HCT116 (cell line): ENCODE measurements around the gene MSLN. TPM values are rescaled to one million over a fixed set of nuclear protein-coding genes. Genes with fewer than 3 reads are reported as not detected.

Experiments
- ATAC-seq: fragments of 200-7000 bp; cut with Tn5 transposase; 2 replicates; pipeline ENCODE4 v1.9.1; 2020; ENCODE audit warnings: mild to moderate bottlenecking, moderate library complexity
- BruUV-seq: library from RNA; stranded (reverse); fragments of 400-500 nt; replicated peaks from 2 replicates; lab custom pipeline; 2021; lab: Mats Ljungman, UMichigan
- CTCF ChIA-PET: fragments of 300-600 bp; sonication (Branson Sonifier 250); formaldehyde crosslinking; loops from one replicate; lab custom pipeline; 2021; ENCODE audit warnings: antibody characterized with exemption; lab: Charles Lee
- POLR2A ChIA-PET: fragments of 300-600, 350-600 bp; sonication (Branson Sonifier 250); formaldehyde crosslinking; loops from one replicate; lab custom pipeline; 2021; ENCODE audit warnings: antibody characterized with exemption; lab: Charles Lee
- RAD21 ChIA-PET, 2 experiments: fragments of 300-600 bp; sonication (Branson Sonifier 250); formaldehyde crosslinking; loops; one replicate each; lab custom pipeline; 2023; ENCODE audit warnings: low total read pairs in 2 of 2; ENCODE audit not compliant: uncharacterized antibody in 2 of 2, unreplicated experiment in 2 of 2, low non-redundant PET in 1 of 2; lab: Charles Lee
- DNase-seq: peaks from one replicate; pipeline ENCODE4 v3.0.0-alpha.2; 2010; ENCODE audit warnings: low read depth, low spot score
- H2AFZ ChIP-seq: fragments of 200-600 bp; shearing (Covaris generic), sonication (generic); 2 replicates; pipeline ENCODE4 v1.6.1; 2017; ENCODE audit warnings: low read depth, mixed run types, mixed read lengths, antibody characterized with exemption, low read length; ENCODE audit not compliant: poor library complexity, severe bottlenecking
- H3K27ac ChIP-seq: 2 replicates; pipeline ENCODE4 v1.5.1; 2012; ENCODE audit warnings: low read depth, low read length
- H3K27me3 ChIP-seq: fragments of 200-600 bp; sonication (generic); 2 replicates; pipeline ENCODE4 v1.6.1; 2016; ENCODE audit warnings: mixed run types, low read length, mixed read lengths; ENCODE audit not compliant: insufficient read depth
- H3K36me3 ChIP-seq, 2 experiments: fragments of 200-500 bp in 1 of 2; fragments of 200-600 bp in 1 of 2; sonication (Bioruptor generic) in 1 of 2; sonication (generic) in 1 of 2; 2 replicates each; pipeline versions ENCODE4 v1.5.1 to v1.6.1; 2014 to 2016; ENCODE audit warnings: low read length in 2 of 2, inconsistent platforms in 1 of 2, mixed read lengths in 1 of 2, mixed run types in 1 of 2; ENCODE audit not compliant: insufficient read depth in 2 of 2, control insufficient read depth in 1 of 2
- H3K4me1 ChIP-seq, 2 experiments: fragments of 200-600 bp in 1 of 2; sonication (generic) in 1 of 2; 2 replicates each; pipeline versions ENCODE4 v1.5.1 to v1.6.1; 2012 to 2017; ENCODE audit warnings: low read length in 2 of 2, inconsistent platforms in 1 of 2, mild to moderate bottlenecking in 1 of 2, mixed read lengths in 1 of 2, mixed run types in 1 of 2, moderate library complexity in 1 of 2; ENCODE audit not compliant: insufficient read depth in 2 of 2, control insufficient read depth in 1 of 2
- H3K4me2 ChIP-seq: fragments of 200-600 bp; sonication (generic); 2 replicates; pipeline ENCODE4 v1.6.1; 2017; ENCODE audit warnings: mixed run types, low read length, mixed read lengths
- H3K4me3 ChIP-seq, 2 experiments: fragments of 200-600 bp in 1 of 2; sonication (generic) in 1 of 2; replicated peaks in 1 of 2; 2 replicates each; pipeline ENCODE4 v1.5.1; 2011 to 2016; ENCODE audit warnings: low read length in 2 of 2, control low read depth in 1 of 2, low read depth in 1 of 2, mild to moderate bottlenecking in 1 of 2, mixed read lengths in 1 of 2, mixed run types in 1 of 2
- H3K79me2 ChIP-seq: fragments of 200-600 bp; sonication (generic); 2 replicates; pipeline ENCODE4 v1.6.1; 2017; ENCODE audit warnings: mild to moderate bottlenecking, mixed run types, low read length, moderate library complexity, mixed read lengths; ENCODE audit not compliant: insufficient read depth
- H3K9ac ChIP-seq: fragments of 200-600 bp; sonication (generic); 2 replicates; pipeline ENCODE4 v1.6.1; 2016; ENCODE audit warnings: low read length, mixed read lengths
- H3K9me2 ChIP-seq: fragments of 200-600 bp; sonication (generic), shearing (Covaris generic); 2 replicates; pipeline ENCODE4 v1.6.1; 2017; ENCODE audit warnings: mixed run types, mild to moderate bottlenecking, moderate library complexity; ENCODE audit not compliant: insufficient read depth
- H3K9me3 ChIP-seq, 2 experiments: fragments of 200-500 bp in 1 of 2; fragments of 200-600 bp in 1 of 2; sonication (Bioruptor generic) in 1 of 2; sonication (generic) in 1 of 2; 2 replicates each; pipeline ENCODE4 v1.6.1; 2014 to 2017; ENCODE audit warnings: low read length in 2 of 2, mixed read lengths in 2 of 2, inconsistent platforms in 1 of 2, low read depth in 1 of 2, mild to moderate bottlenecking in 1 of 2, mixed run types in 1 of 2, moderate library complexity in 1 of 2; ENCODE audit not compliant: control insufficient read depth in 1 of 2, insufficient read depth in 1 of 2
- H4K20me1 ChIP-seq: fragments of 200-600 bp; sonication (generic), shearing (Covaris generic); 2 replicates; pipeline ENCODE4 v1.6.1; 2017; ENCODE audit warnings: mixed run types, mild to moderate bottlenecking, moderate library complexity; ENCODE audit not compliant: insufficient read depth
- ATF3 ChIP-seq: IDR thresholded peaks from 2 replicates; pipeline ENCODE4 v1.6.1; 2012
- CBX3 ChIP-seq: IDR thresholded peaks from 2 replicates; pipeline ENCODE4 v1.6.1; 2012; ENCODE audit warnings: low read depth
- EZH2phosphoT487 ChIP-seq: fragments of 200-600 bp; IDR thresholded peaks from 2 replicates; pipeline ENCODE4 v1.6.1; 2018; ENCODE audit warnings: antibody characterized with exemption, borderline replicate concordance
- JUND ChIP-seq: IDR thresholded peaks from 2 replicates; pipeline ENCODE4 v1.6.1; 2012
- RAD21 ChIP-seq: IDR thresholded peaks from 2 replicates; pipeline ENCODE4 v1.6.1; 2012; ENCODE audit warnings: low read depth, mild to moderate bottlenecking
- SP1 ChIP-seq: IDR thresholded peaks from 2 replicates; pipeline ENCODE4 v1.6.1; 2012; ENCODE audit warnings: low read depth
- SRF ChIP-seq: IDR thresholded peaks from 2 replicates; pipeline ENCODE4 v1.6.1; 2012; ENCODE audit warnings: low read depth
- YY1 ChIP-seq: IDR thresholded peaks from 2 replicates; pipeline ENCODE4 v1.6.1; 2011; ENCODE audit warnings: low read length, low read depth, moderate library complexity, mild to moderate bottlenecking; ENCODE audit not compliant: insufficient replicate concordance; ENCODE audit errors: extremely low read depth
- ZNF274 ChIP-seq: fragments of 200-500 bp; sonication (Bioruptor generic); IDR thresholded peaks from 2 replicates; pipeline ENCODE4 v1.6.1; 2014; ENCODE audit warnings: mild to moderate bottlenecking, low read depth, low read length, inconsistent platforms
- intact Hi-C: fragments of 100-400 bp; cut with micrococcal nuclease; formaldehyde crosslinking; loops from 2 replicates; pipeline ENCODE4 v1.10.0; 2022
- total RNA-seq: library from RNA; stranded (reverse); gene quantifications from one replicate; pipeline ENCODE4 v1.2.1, GENCODE V29; 2021; ENCODE audit not compliant: unreplicated experiment
- TF ChIP-seq, protein P1 (sequence below), 3 experiments: fragments of 200-600 bp in 1 of 3; sonication (generic) in 1 of 3; IDR thresholded peaks in 2 of 3; conservative IDR thresholded peaks in 1 of 3; 2 replicates each; pipeline ENCODE4 v1.5.1; 2012 to 2017; ENCODE audit warnings: low read depth in 2 of 3, low read length in 2 of 3, antibody characterized with exemption in 1 of 3, borderline replicate concordance in 1 of 3, control low read depth in 1 of 3, mild to moderate bottlenecking in 1 of 3, mixed read lengths in 1 of 3, mixed run types in 1 of 3, moderate library complexity in 1 of 3; ENCODE audit not compliant: insufficient read depth in 1 of 3
- TF ChIP-seq, protein P2 (sequence below): IDR thresholded peaks from 2 replicates; pipeline ENCODE4 v1.6.1; 2012

The MSLN gene
- total RNA-seq, 1 experiment from 2014 or later, result 40.9 TPM

GRCh38 chr16:763369-764183, 3.0 kb downstream of the MSLN start:
- peak overlapping the region; percentile 97; the same call in 1 of the 2 replicates for H3K27ac ChIP-seq
- H3K27me3 ChIP-seq, result no peaks in the 10 kb centered on the region
- peaks cover 7 to 11% of the 10 kb centered on the region in 2 experiments; a peak in 3 of 4 replicates for H3K36me3 ChIP-seq
- ChIA-PET POLR2A (no interaction called here), RAD21 (no interaction called here), CTCF (no interaction called here)
- H3K4me1 ChIP-seq, result peaks cover 34 to 47% of the 10 kb centered on the region in 2 experiments
- H3K79me2 ChIP-seq, result peaks cover 26% of the 10 kb centered on the region
- no peaks in the 10 kb centered on the region for H3K9me3 ChIP-seq
- no peak overlapping the region for H3K9ac ChIP-seq
- no TSS peak for BruUV-seq
- no peak overlapping the region for H3K4me3 ChIP-seq
- ATAC-seq (no peak), DNase-seq (no peak)
- H4K20me1 ChIP-seq, result no peaks in the 10 kb centered on the region
- H2AFZ ChIP-seq, result no peak overlapping the region
- H3K4me2 ChIP-seq, result peak overlapping the region; percentile 99; the same call in 1 of the 2 replicates
- TF ChIP-seq ZNF274 (no peak), ATF3 (no peak), SRF (no peak), YY1 (no peak), RAD21 (no peak), SP1 (no peak), EZH2phosphoT487 (no peak), CBX3 (no peak), JUND (no peak)
- TF ChIP-seq, protein P1, sequence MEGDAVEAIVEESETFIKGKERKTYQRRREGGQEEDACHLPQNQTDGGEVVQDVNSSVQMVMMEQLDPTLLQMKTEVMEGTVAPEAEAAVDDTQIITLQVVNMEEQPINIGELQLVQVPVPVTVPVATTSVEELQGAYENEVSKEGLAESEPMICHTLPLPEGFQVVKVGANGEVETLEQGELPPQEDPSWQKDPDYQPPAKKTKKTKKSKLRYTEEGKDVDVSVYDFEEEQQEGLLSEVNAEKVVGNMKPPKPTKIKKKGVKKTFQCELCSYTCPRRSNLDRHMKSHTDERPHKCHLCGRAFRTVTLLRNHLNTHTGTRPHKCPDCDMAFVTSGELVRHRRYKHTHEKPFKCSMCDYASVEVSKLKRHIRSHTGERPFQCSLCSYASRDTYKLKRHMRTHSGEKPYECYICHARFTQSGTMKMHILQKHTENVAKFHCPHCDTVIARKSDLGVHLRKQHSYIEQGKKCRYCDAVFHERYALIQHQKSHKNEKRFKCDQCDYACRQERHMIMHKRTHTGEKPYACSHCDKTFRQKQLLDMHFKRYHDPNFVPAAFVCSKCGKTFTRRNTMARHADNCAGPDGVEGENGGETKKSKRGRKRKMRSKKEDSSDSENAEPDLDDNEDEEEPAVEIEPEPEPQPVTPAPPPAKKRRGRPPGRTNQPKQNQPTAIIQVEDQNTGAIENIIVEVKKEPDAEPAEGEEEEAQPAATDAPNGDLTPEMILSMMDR (IDR thresholded peaks at IDR 0.05 in 2 of 3, conservative IDR thresholded peaks at IDR 0.05 in 1 of 3; ENCODE audit: borderline replicate concordance in 1 of 3, insufficient read depth in 1 of 3, low read depth in 2 of 3, low read length in 2 of 3), result no peak
- TF ChIP-seq, protein P2, sequence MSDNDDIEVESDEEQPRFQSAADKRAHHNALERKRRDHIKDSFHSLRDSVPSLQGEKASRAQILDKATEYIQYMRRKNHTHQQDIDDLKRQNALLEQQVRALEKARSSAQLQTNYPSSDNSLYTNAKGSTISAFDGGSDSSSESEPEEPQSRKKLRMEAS, result no peak
- TF ChIP-seq, all 23 proteins: peak for 0
- intact Hi-C loops, result no loop called here
- no peaks in the 10 kb centered on the region for H3K9me2 ChIP-seq
